Left ventricle myocardium inferior (tissue), 1 donor: ENCODE results near the gene HERC2. TPM values are rescaled to one million over a fixed set of nuclear protein-coding genes. Genes with fewer than 3 reads are reported as not detected.

Experiments used
- DNase-seq: peaks from one replicate; pipeline ENCODE4 v3.0.0-alpha.2; 2020
- H3K27ac ChIP-seq: fragments of 200-600 bp; replicated peaks from 2 replicates; pipeline ENCODE4 v1.8.0; 2021
- H3K27me3 ChIP-seq: fragments of 200-600 bp; 2 replicates; pipeline ENCODE4 v1.8.0; 2021; ENCODE audit warnings: low read depth
- H3K36me3 ChIP-seq: fragments of 200-600 bp; 2 replicates; pipeline ENCODE4 v1.8.0; 2021
- H3K4me1 ChIP-seq: fragments of 200-600 bp; 2 replicates; pipeline ENCODE4 v1.8.0; 2021
- H3K4me3 ChIP-seq: fragments of 200-600 bp; 2 replicates; pipeline ENCODE4 v1.8.0; 2021; ENCODE audit warnings: mild to moderate bottlenecking, moderate library complexity
- H3K9me3 ChIP-seq: fragments of 200-600 bp; replicated peaks from 2 replicates; pipeline ENCODE4 v1.8.0; 2021
- CTCF ChIP-seq: fragments of 200-600 bp; IDR thresholded peaks from 2 replicates; pipeline ENCODE4 v1.8.0; 2021; ENCODE audit warnings: antibody characterized with exemption, mild to moderate bottlenecking, borderline replicate concordance
- intact Hi-C: fragments of 100-400 bp; cut with micrococcal nuclease; formaldehyde crosslinking; loops from one replicate; pipeline ENCODE4 v1.11.0; 2022
- total RNA-seq: library from RNA; stranded (reverse); fragmentation: NEBNext Ultra II Directional; extraction: Animal tissue kit (Norgen Biotek cat#: 25700); gene quantifications from one replicate; pipeline ENCODE4 v1.2.1, GENCODE V29; 2021
- donor health status: DM: no; HTN: yes; CAD: no; lungs with severe emphysema.

Gene HERC2
- total RNA-seq, 1 donor from 2014 or later: 45.8 TPM

DNA sequence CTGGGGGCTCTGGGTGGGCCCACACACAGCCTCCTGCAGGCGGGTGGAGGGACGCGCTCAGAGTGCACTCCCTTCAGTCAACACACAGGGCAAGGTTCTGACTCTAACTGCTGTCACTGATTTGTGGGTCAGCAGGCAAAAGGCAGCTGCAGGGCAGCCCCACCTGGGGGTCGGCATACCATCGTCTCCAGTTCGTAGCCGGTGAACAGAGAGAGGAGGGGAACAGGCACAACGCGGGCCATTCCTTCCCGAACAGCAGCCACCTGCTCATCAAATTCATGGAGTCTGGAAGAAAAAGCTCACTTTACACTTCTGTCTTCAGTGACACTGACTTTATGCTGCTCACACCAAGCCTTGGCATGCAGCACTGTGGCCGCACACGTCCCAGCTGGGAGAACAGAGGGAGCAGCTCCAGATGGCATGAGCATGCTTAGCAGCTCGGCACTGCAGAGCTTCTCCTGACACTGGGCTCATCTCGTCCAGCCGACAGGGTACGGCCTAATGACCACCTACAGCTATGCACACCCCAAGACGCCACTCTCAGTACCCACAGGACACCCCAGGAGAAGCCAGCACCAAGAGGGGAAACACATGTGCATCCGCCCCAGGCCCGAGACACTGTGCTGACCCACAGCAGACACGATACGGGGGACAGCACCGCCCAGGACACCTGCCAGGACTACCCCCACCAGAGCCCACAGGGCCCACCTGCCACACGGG is 208.4 kb downstream of the HERC2 start:
- Histone ChIP-seq H3K27me3 (no peaks in the 10 kb centered on the region), H3K9me3 (no peaks in the 10 kb centered on the region), H3K4me1 (no peaks in the 10 kb centered on the region), H3K36me3 (peaks cover 76% of the 10 kb centered on the region), H3K27ac (no peak overlapping the region), H3K4me3 (no peak overlapping the region)
- TF ChIP-seq CTCF: no peak
- DNase-seq: no peak
- intact Hi-C loops: no loop called here

DNA sequence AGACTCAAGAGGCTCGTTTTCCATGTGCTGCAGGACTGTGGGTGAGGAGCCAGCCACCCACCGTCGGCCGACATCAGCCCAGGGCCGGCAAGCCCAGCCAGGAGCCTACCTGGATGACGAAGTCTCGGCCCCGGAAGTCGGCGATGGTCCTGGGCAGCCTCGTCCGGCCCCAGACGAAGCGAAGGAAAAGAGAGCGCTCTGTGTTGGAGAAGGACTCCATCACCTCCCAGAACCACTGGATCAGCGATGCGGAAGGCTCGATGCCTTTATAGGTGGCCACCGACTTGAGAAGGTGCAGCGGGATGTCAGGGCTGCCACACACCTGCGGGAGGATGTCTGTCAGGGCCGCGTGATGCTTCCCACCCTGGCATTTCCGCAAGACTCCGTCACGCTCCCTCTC is 209.0 kb downstream of the HERC2 start:
- H3K36me3 ChIP-seq: peaks cover 70% of the 10 kb centered on the region
- H3K4me1 ChIP-seq: no peaks in the 10 kb centered on the region
- no peak for DNase-seq
- H3K27me3 ChIP-seq: no peaks in the 10 kb centered on the region
- no peak for TF ChIP-seq CTCF
- intact Hi-C loops: no loop called here
- H3K9me3 ChIP-seq: no peaks in the 10 kb centered on the region
- H3K27ac ChIP-seq: no peak overlapping the region
- no peak overlapping the region for H3K4me3 ChIP-seq

- no peak for TF ChIP-seq CTCF
- no peak overlapping the region for H3K27ac ChIP-seq
- H3K4me3 ChIP-seq: no peak overlapping the region
- no peaks in the 10 kb centered on the region for H3K9me3 ChIP-seq
- intact Hi-C loops: no loop called here
- peaks cover 63% of the 10 kb centered on the region for H3K36me3 ChIP-seq
- peaks cover 4% of the 10 kb centered on the region for H3K27me3 ChIP-seq
- no peak for DNase-seq
- peaks cover 6% of the 10 kb centered on the region for H3K4me1 ChIP-seq
Measured at GRCh38 chr15:28112101-28112760, 209.7 kb downstream of the HERC2 start.

DNA sequence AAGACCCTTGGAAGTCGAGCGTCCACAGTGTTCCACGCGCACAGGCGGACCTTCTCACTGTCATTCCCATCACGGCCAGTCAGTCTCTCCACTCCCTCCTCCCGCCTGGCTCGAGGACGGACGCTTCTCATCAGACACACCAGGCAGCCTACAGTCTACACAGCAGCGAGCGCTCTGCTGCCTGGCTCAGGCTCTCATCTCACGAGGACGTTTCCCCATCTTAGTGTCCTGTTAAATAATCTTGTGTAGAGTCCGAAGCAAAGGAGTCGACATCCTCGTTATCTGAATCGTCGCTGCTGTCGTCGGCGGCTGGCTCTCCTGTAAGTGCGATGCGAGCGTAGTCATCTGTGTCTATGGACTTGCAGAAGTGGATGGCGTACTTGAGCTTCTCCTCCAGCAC is 210.4 kb downstream of the HERC2 start:
- intact Hi-C loops: no loop called here
- DNase-seq: no peak
- H3K27ac ChIP-seq: no peak overlapping the region

DNA sequence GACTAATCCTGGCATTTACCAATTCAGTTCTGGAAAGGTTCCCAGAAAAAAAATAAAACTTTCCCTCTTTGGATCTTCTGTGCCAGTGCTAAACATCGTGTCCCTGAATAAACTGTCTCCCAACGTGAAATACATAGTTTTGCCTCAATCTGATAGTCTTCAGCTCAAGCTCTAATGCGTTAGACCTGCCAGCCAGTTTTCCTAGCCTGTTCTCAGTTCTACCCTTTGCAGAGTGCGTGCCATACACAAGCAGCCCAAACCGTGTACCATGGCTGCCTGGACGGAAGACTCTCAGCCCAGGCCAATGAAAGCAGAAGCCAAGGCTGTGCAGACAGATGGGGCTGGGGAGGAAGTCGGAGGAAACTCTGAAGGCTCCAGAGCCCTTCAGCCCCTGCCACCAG is 211.5 kb downstream of the HERC2 start:
- no peak for DNase-seq
- Histone ChIP-seq H3K36me3 (peaks cover 45% of the 10 kb centered on the region), H3K27me3 (peaks cover 16% of the 10 kb centered on the region), H3K27ac (no peak overlapping the region), H3K9me3 (no peaks in the 10 kb centered on the region), H3K4me1 (peaks cover 16% of the 10 kb centered on the region), H3K4me3 (no peak overlapping the region)
- TF ChIP-seq CTCF: no peak
- intact Hi-C loops: no loop called here

More for the DNA sequence above, 210.4 kb downstream of the HERC2 start:
- Histone ChIP-seq H3K36me3 (peaks cover 56% of the 10 kb centered on the region), H3K9me3 (no peaks in the 10 kb centered on the region), H3K4me3 (no peak overlapping the region), H3K4me1 (peaks cover 13% of the 10 kb centered on the region), H3K27me3 (peaks cover 11% of the 10 kb centered on the region)
- TF ChIP-seq CTCF: no peak
